Ectodermal cell (in vitro differentiated cells): ENCODE measurements around the gene CDKL5.

Experiments
- H3K27ac ChIP-seq: 2 replicates; pipeline ENCODE4 v1.7.0; 2013; ENCODE audit warnings: mild to moderate bottlenecking, low read depth, low read length; ENCODE audit not compliant: insufficient read depth, poor library complexity, severe bottlenecking
- H3K27me3 ChIP-seq: 2 replicates; pipeline ENCODE4 v1.7.0; 2013; ENCODE audit warnings: mild to moderate bottlenecking, low read length; ENCODE audit not compliant: insufficient read depth, control insufficient read depth, poor library complexity, severe bottlenecking
- H3K36me3 ChIP-seq: one replicate; pipeline ENCODE4 v1.7.0; 2013; ENCODE audit warnings: low read length; ENCODE audit not compliant: control insufficient read depth, insufficient read depth
- H3K4me1 ChIP-seq: one replicate; pipeline ENCODE4 v1.7.0; 2013; ENCODE audit warnings: low read length; ENCODE audit not compliant: control insufficient read depth, insufficient read depth
- H3K4me3 ChIP-seq: 2 replicates; pipeline ENCODE4 v1.7.0; 2013; ENCODE audit warnings: low read depth, low read length, control low read depth; ENCODE audit not compliant: insufficient read depth
- H3K9me3 ChIP-seq: 2 replicates; pipeline ENCODE4 v1.7.0; 2013; ENCODE audit warnings: mild to moderate bottlenecking, low read length, moderate library complexity; ENCODE audit not compliant: control insufficient read depth
- WGBS, 2 experiments: methylation state at CpG; one replicate each; pipeline ENCODE4 v1.1.7; 2013; ENCODE audit warnings: missing lambda C conversion rate in 2 of 2; 5-methylcytosine and 5-hydroxymethylcytosine counted together

Gene CDKL5

DNA sequence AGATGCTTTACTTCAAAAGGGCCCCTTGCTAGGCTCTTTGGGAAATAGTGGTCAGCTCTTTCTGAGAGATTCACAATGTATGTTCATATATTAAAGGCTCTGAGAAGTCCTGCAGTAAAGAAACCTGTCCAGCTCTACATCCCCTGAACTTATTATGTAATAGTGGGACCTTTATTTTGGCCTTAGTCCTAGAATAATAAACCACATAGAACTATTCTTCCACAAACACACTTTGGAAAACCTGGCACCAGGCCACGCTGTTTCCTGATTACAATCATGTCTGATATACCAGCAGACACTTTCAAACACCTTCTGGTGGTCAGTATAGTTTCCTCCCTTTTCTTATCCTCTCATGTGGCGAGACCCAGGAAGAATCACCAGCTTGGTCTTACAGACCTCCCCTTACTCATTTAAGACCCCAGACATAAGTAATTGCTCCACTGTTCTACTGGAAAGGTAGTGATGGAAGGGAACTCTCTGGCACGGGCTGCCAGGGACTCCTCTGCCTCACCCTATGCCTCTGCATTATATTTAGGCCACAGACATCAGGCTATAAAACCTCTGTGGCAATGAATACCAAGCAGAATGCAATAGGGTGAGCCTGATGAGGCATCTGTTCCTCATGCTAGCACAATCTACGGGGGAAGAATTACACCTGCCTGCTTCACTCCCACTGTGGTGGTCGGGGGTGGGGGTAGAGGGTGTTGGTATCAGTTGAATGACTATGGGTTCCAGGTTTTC, 276.4 kb downstream of the CDKL5 start:
- 94 to 96% methylated on average over 2 to 5 of the region's 5 CpGs for WGBS, 2 experiments
- H3K27me3 ChIP-seq: no peaks in the 10 kb centered on the region
- no peak overlapping the region for H3K4me3 ChIP-seq
- H3K27ac ChIP-seq: no peak overlapping the region
- H3K4me1 ChIP-seq: no peaks in the 10 kb centered on the region
- no peaks in the 10 kb centered on the region for H3K36me3 ChIP-seq
- H3K9me3 ChIP-seq: no peaks in the 10 kb centered on the region

DNA sequence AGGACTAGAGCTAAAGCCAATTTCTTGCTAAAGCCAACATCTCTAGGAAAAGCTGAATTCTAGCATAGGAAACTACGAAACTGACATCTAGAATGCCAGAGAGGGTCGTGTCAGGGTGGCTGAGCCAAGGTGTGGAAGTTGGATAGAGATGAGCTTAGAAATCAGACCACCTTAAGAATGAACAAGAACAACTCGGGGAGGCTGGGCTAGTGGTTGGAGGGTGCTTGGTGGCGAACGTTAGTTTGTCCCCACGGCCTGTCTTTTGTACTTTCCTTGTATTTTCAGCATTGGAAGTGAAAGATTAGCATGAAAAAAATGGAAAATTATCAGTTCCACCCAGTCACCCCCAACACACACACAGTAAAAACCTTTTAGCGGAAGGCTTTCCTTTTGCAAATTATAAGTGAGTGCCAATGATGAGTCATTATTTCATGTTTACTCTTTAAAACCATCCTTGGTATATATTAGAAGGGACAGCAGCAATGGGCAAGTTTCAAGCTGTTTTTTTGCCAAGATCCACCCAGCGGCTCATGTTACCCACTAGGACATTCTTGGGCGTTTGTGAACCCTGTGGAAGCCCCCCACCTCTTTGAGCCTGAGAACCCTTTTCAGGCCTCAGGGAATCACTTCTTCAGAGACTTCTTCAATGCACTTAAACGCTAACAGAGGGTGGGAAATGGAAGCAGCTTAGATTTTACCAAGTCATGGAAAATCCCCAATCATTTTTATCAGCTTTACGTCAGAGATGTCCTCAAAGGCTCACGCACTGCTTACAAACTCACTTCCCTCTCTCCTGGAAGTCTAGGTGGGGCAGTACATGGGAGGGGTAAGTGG, 277.2 kb downstream of the CDKL5 start:
- WGBS, 2 experiments: 78% methylated on average over 6 to 10 of the region's 12 CpGs
- Histone ChIP-seq H3K4me3 (no peak overlapping the region), H3K4me1 (no peaks in the 10 kb centered on the region), H3K27me3 (no peaks in the 10 kb centered on the region), H3K27ac (no peak overlapping the region), H3K36me3 (no peaks in the 10 kb centered on the region), H3K9me3 (no peaks in the 10 kb centered on the region)
